NCI-H1092 (cell line): ENCODE results near the gene MBNL1.

Source experiments
- DNase-seq: peaks from one replicate; lab custom pipeline; 2025; lab: John Stamatoyannopoulos, UW

The MBNL1 gene

GRCh38 chr3:152268555-152269055 lies at the start of gene MBNL1:
Gene MBNL1, plus strand, starts transcription at chr3:152268929. Its CDS starts 31,265 bp downstream, at chr3:152300194.
- peak; percentile 80 for DNase-seq

GRCh38 chr3:152219216-152219615 lies 49.5 kb upstream of the MBNL1 start:
- no peak for DNase-seq

GRCh38 chr3:152219769-152220255 lies 48.9 kb upstream of the MBNL1 start:
- DNase-seq: no peak

- no peak for DNase-seq
These were observed 46.4 kb upstream of the MBNL1 start for GRCh38 chr3:152222327-152222726.

- no peak for DNase-seq
These were observed 43.5 kb upstream of the MBNL1 start for GRCh38 chr3:152225201-152225600.

GRCh38 chr3:152226176-152226575 lies 42.6 kb upstream of the MBNL1 start:
- DNase-seq: no peak

- DNase-seq: no peak
These were observed 41.7 kb upstream of the MBNL1 start for GRCh38 chr3:152227027-152227426.

GRCh38 chr3:152229692-152230091 lies 39.0 kb upstream of the MBNL1 start:
- no peak for DNase-seq

GRCh38 chr3:152230370-152230769 lies 38.4 kb upstream of the MBNL1 start:
- no peak for DNase-seq

- no peak for DNase-seq
These were observed 36.7 kb upstream of the MBNL1 start for GRCh38 chr3:152232001-152232400.

GRCh38 chr3:152232679-152233078 lies 36.0 kb upstream of the MBNL1 start:
- DNase-seq: no peak

- DNase-seq: no peak
These were observed 33.9 kb upstream of the MBNL1 start for GRCh38 chr3:152234657-152235375.

GRCh38 chr3:152235709-152236298 lies 32.9 kb upstream of the MBNL1 start:
- DNase-seq: no peak

- DNase-seq: no peak
These were observed 32.0 kb upstream of the MBNL1 start for GRCh38 chr3:152236716-152237115.

- DNase-seq: no peak
These were observed 27.3 kb upstream of the MBNL1 start for GRCh38 chr3:152241142-152242017.

- DNase-seq: no peak
These were observed 25.4 kb upstream of the MBNL1 start for GRCh38 chr3:152243301-152243711.

- DNase-seq: no peak
These were observed 24.8 kb upstream of the MBNL1 start for GRCh38 chr3:152243721-152244516.

GRCh38 chr3:152244517-152244888 lies 24.2 kb upstream of the MBNL1 start:
- DNase-seq: no peak

GRCh38 chr3:152245498-152246170 lies 23.1 kb upstream of the MBNL1 start:
- DNase-seq: no peak

GRCh38 chr3:152251916-152252315 lies 16.8 kb upstream of the MBNL1 start:
- no peak for DNase-seq

- no peak for DNase-seq
These were observed 16.0 kb upstream of the MBNL1 start for GRCh38 chr3:152252755-152253154.
